Activated CD4-positive, alpha-beta T cell treated with anti-CD3 and anti-CD28 coated beads for 24 hours (primary cell): ENCODE measurements around the gene PDXP.
"Not testable (repeated sequence)": the region's sequence is repeated elsewhere in the genome, so short reads cannot be mapped to it uniquely, and the experiment has no call there.

Experiments
- DNase-seq, 2 donors: peaks; one replicate each; pipeline ENCODE4 v3.0.0-alpha.2; 2020; ENCODE audit warnings: low read depth in 2 of 2

Gene PDXP

GRCh38 chr22:37674951-37675929, 16.7 kb downstream of the PDXP start, which contains the start of gene LGALS1:
Gene LGALS1, plus strand, starts transcription at chr22:37675636. Its CDS starts 67 bp downstream, at chr22:37675703.
- DNase-seq, result peak in 1 of 2 donors; percentile 46

GRCh38 chr22:37675930-37676735, 17.6 kb downstream of the PDXP start:
- no peak for DNase-seq

GRCh38 chr22:37676736-37677492, 18.4 kb downstream of the PDXP start:
- peak; percentile 90 to 91 for DNase-seq

- no peak for DNase-seq
These were observed 19.0 kb downstream of the PDXP start for GRCh38 chr22:37677493-37677974.

- no peak for DNase-seq
These were observed 19.8 kb downstream of the PDXP start for GRCh38 chr22:37678372-37678771.

GRCh38 chr22:37679670-37680069, 21.1 kb downstream of the PDXP start:
- no peak for DNase-seq

GRCh38 chr22:37680191-37680851, 21.8 kb downstream of the PDXP start:
- no peak for DNase-seq

GRCh38 chr22:37681001-37681424, 22.5 kb downstream of the PDXP start:
- DNase-seq, result no peak

GRCh38 chr22:37681556-37682049, 23.1 kb downstream of the PDXP start:
- DNase-seq, result peak; percentile 61 to 65

- DNase-seq, result no peak
These were observed 26.5 kb downstream of the PDXP start for GRCh38 chr22:37684803-37685615.

GRCh38 chr22:37686002-37686982, 27.8 kb downstream of the PDXP start, which contains the start of gene NOL12:
Gene NOL12, plus strand, starts transcription at chr22:37686343. Its CDS starts 50 bp downstream, at chr22:37686393.
- DNase-seq, result peak; percentile 62

- DNase-seq, result no peak
These were observed 31.9 kb downstream of the PDXP start for GRCh38 chr22:37690407-37690806.

GRCh38 chr22:37690901-37691504, 32.5 kb downstream of the PDXP start:
- DNase-seq, result no peak

- no peak for DNase-seq
These were observed 34.2 kb downstream of the PDXP start for GRCh38 chr22:37692627-37693285.

- not testable (repeated sequence) for DNase-seq
These were observed 35.6 kb downstream of the PDXP start for GRCh38 chr22:37694131-37694530.

- DNase-seq, result not testable (repeated sequence)
These were observed 37.7 kb downstream of the PDXP start for GRCh38 chr22:37696260-37696656.
